Measurements from ENCODE around the gene PTPRO. TPM values are rescaled to one million over a fixed set of nuclear protein-coding genes. Genes with fewer than 3 reads are reported as not detected.

Gene PTPRO
- total RNA-seq, 1 experiment from 2014 or later, result 2.8 TPM

- BruUV-seq (replicated peaks), result no TSS peak
- Histone ChIP-seq H3K4me1 (ENCODE audit: insufficient read depth, low read length, poor library complexity, severe bottlenecking) (no peaks in the 10 kb centered on the region), H3K27ac (ENCODE audit: low read depth, low read length, poor library complexity, severe bottlenecking) (no peak overlapping the region), H3K9me3 (ENCODE audit: low read depth, low read length, poor library complexity, severe bottlenecking) (no peaks in the 10 kb centered on the region), H3K4me3 (ENCODE audit: low read depth, low read length, poor library complexity, severe bottlenecking) (no peak overlapping the region), H3K27me3 (replicated peaks; ENCODE audit: insufficient read depth, low read depth, low read length, poor library complexity) (peaks cover 4% of the 10 kb centered on the region), H3K36me3 (ENCODE audit: insufficient read depth, low read length, poor library complexity, severe bottlenecking) (no peaks in the 10 kb centered on the region)
- no peak for TF ChIP-seq CTCF (conservative IDR thresholded peaks at IDR 0.05; ENCODE audit: low read depth, low read length)
- POLR2A ChIA-PET (ENCODE audit: low non-redundant PET), result no interaction called here
- CTCF ChIA-PET, result no interaction called here
- no peak for DNase-seq (ENCODE audit: low spot score)
- intact Hi-C loops (cut with micrococcal nuclease; ENCODE audit: unreplicated experiment), result no loop called here
Observed at GRCh38 chr12:15469356-15469755, 147.0 kb downstream of the PTPRO start.

DNA sequence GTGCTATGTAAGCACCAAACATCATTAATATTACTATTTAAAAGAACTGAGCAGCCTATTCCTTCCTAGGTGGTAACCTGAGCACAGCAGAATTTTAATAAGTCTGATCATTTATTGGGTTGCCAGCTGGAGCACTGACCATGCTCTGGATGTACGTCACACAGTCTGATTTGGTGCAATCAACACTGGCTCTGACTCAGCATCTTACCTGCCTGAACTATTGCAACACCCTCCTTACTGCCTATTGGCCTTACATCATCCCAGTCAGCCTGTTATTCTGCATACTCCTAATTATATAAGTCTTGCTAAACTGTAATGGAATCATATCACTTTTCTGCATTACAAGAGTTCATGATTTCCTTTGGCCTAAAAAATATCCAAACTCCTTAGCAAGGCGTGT is 149.7 kb downstream of the PTPRO start:
- no peaks in the 10 kb centered on the region for H3K36me3 ChIP-seq (ENCODE audit: insufficient read depth, low read length, poor library complexity, severe bottlenecking)
- CTCF ChIA-PET, result no interaction called here
- no TSS peak for BruUV-seq (replicated peaks)

GRCh38 chr12:15474766-15475165 is 152.5 kb downstream of the PTPRO start:
- Histone ChIP-seq H3K4me3 (ENCODE audit: low read depth, low read length, poor library complexity, severe bottlenecking) (no peak overlapping the region), H3K36me3 (ENCODE audit: insufficient read depth, low read length, poor library complexity, severe bottlenecking) (no peaks in the 10 kb centered on the region), H3K27ac (ENCODE audit: low read depth, low read length, poor library complexity, severe bottlenecking) (no peak overlapping the region), H3K9me3 (ENCODE audit: low read depth, low read length, poor library complexity, severe bottlenecking) (no peaks in the 10 kb centered on the region), H3K27me3 (replicated peaks; ENCODE audit: insufficient read depth, low read depth, low read length, poor library complexity) (peaks cover 4% of the 10 kb centered on the region), H3K4me1 (ENCODE audit: insufficient read depth, low read length, poor library complexity, severe bottlenecking) (no peaks in the 10 kb centered on the region)
- no peak for DNase-seq (ENCODE audit: low spot score)
- intact Hi-C loops (cut with micrococcal nuclease; ENCODE audit: unreplicated experiment), result no loop called here
- ChIA-PET CTCF (no interaction called here), POLR2A (ENCODE audit: low non-redundant PET) (no interaction called here)
- TF ChIP-seq CTCF (conservative IDR thresholded peaks at IDR 0.05; ENCODE audit: low read depth, low read length) (no peak), EZH2 (IDR thresholded peaks at IDR 0.05; ENCODE audit: borderline replicate concordance, low read depth, low read length, poor library complexity, severe bottlenecking) (no peak)
- BruUV-seq (replicated peaks), result no TSS peak

More for the DNA sequence above, 149.7 kb downstream of the PTPRO start:
- Histone ChIP-seq H3K4me1 (ENCODE audit: insufficient read depth, low read length, poor library complexity, severe bottlenecking) (no peaks in the 10 kb centered on the region), H3K27ac (ENCODE audit: low read depth, low read length, poor library complexity, severe bottlenecking) (no peak overlapping the region), H3K27me3 (replicated peaks; ENCODE audit: insufficient read depth, low read depth, low read length, poor library complexity) (peaks cover 4% of the 10 kb centered on the region), H3K4me3 (ENCODE audit: low read depth, low read length, poor library complexity, severe bottlenecking) (no peak overlapping the region), H3K9me3 (ENCODE audit: low read depth, low read length, poor library complexity, severe bottlenecking) (no peaks in the 10 kb centered on the region)
- POLR2A ChIA-PET (ENCODE audit: low non-redundant PET), result no interaction called here
- TF ChIP-seq CTCF (conservative IDR thresholded peaks at IDR 0.05; ENCODE audit: low read depth, low read length), result no peak
- no peak for TF ChIP-seq EZH2 (IDR thresholded peaks at IDR 0.05; ENCODE audit: borderline replicate concordance, low read depth, low read length, poor library complexity, severe bottlenecking)
- intact Hi-C loops (cut with micrococcal nuclease; ENCODE audit: unreplicated experiment), result no loop called here
- DNase-seq (ENCODE audit: low spot score), result no peak

All from A673 (cell line).